ENCODE results near the gene RACK1. TPM values are rescaled to one million over a fixed set of nuclear protein-coding genes. Genes with fewer than 3 reads are reported as not detected.

RACK1 gene
- polyA plus RNA-seq, 5 donors, result 2,630 to 3,025 (median 2,949) TPM

- no peak for DNase-seq
Observed at GRCh38 chr5:181263633-181264032, 19.9 kb upstream of the RACK1 start.

- peak; percentile 68 to 83 for DNase-seq
Observed at GRCh38 chr5:181261320-181262049, 17.8 kb upstream of the RACK1 start.

- DNase-seq, result peak; percentile 89 to 91
Observed at GRCh38 chr5:181260720-181261319, 17.1 kb upstream of the RACK1 start, which contains the start of gene TRIM52. TSS of gene TRIM52 (minus strand) at chr5:181261143. CDS start at chr5:181260813, 330 bp downstream.

GRCh38 chr5:181259974-181260719 lies 16.4 kb upstream of the RACK1 start:
- peak in 1 of 2 donors; percentile 9 for DNase-seq

- no peak for DNase-seq
Observed at GRCh38 chr5:181259283-181259682, 15.6 kb upstream of the RACK1 start.

- DNase-seq, result no peak
Observed at GRCh38 chr5:181258576-181258975, 14.9 kb upstream of the RACK1 start.

- no peak for DNase-seq
Observed at GRCh38 chr5:181255836-181256578, 12.3 kb upstream of the RACK1 start.

- DNase-seq, result no peak
Observed at GRCh38 chr5:181255276-181255675, 11.6 kb upstream of the RACK1 start.

GRCh38 chr5:181248277-181248676 lies 4.6 kb upstream of the RACK1 start:
- DNase-seq, result no peak

- DNase-seq, result peak; percentile 86 to 89
Observed at GRCh38 chr5:181246276-181247049, 2.8 kb upstream of the RACK1 start.

- DNase-seq, result no peak
Observed at GRCh38 chr5:181245427-181246275, 1.9 kb upstream of the RACK1 start.

GRCh38 chr5:181243018-181243563 lies 615 bp downstream of the RACK1 start:
- DNase-seq, result no peak

GRCh38 chr5:181242031-181242451 lies 1.7 kb downstream of the RACK1 start:
- DNase-seq, result no peak

- DNase-seq, result no peak
Observed at GRCh38 chr5:181241393-181241975, 2.2 kb downstream of the RACK1 start.

GRCh38 chr5:181239062-181239663 lies 4.5 kb downstream of the RACK1 start:
- no peak for DNase-seq

- DNase-seq, result no peak
Observed at GRCh38 chr5:181237729-181238385, 5.8 kb downstream of the RACK1 start.

- no peak for DNase-seq
Observed at GRCh38 chr5:181236954-181237641, 6.6 kb downstream of the RACK1 start.

GRCh38 chr5:181236471-181236870 lies 7.2 kb downstream of the RACK1 start:
- no peak for DNase-seq

All from right lung (tissue), 5 donors.